ENCODE measurements around the gene STRADA.

The STRADA gene

GRCh38 chr17:63741408-63742173 lies at the start of gene STRADA:
Gene STRADA (minus strand): TSS chr17:63741799. CDS start chr17:63728369, 13,430 bp downstream.
- peak; percentile 96 for DNase-seq

GRCh38 chr17:63790057-63790456 lies 48.5 kb upstream of the STRADA start:
- no peak for DNase-seq

GRCh38 chr17:63786971-63787711 lies 45.5 kb upstream of the STRADA start:
- DNase-seq, result no peak

- no peak for DNase-seq
Observed at GRCh38 chr17:63786117-63786516, 44.5 kb upstream of the STRADA start.

- no peak for DNase-seq
Observed at GRCh38 chr17:63785556-63785955, 44.0 kb upstream of the STRADA start.

- DNase-seq, result no peak
Observed at GRCh38 chr17:63783522-63783921, 41.9 kb upstream of the STRADA start.

GRCh38 chr17:63780928-63781327 lies 39.3 kb upstream of the STRADA start:
- no peak for DNase-seq

GRCh38 chr17:63780507-63780906 lies 38.9 kb upstream of the STRADA start:
- DNase-seq, result no peak

GRCh38 chr17:63775420-63775819 lies 33.8 kb upstream of the STRADA start:
- DNase-seq, result no peak

- no peak for DNase-seq
Observed at GRCh38 chr17:63774969-63775265, 33.3 kb upstream of the STRADA start.

GRCh38 chr17:63774141-63774968 lies 32.8 kb upstream of the STRADA start, which contains the start of gene DDX42:
Gene DDX42 (plus strand): TSS chr17:63774170. CDS start chr17:63787050, 12,880 bp downstream.
- DNase-seq, result no peak

- peak; percentile 97 for DNase-seq
Observed at GRCh38 chr17:63773272-63774140, 31.9 kb upstream of the STRADA start, which contains the start of gene CCDC47. Gene CCDC47 (minus strand): TSS chr17:63773597. CDS start chr17:63766175, 7,422 bp downstream.

- DNase-seq, result no peak
Observed at GRCh38 chr17:63772801-63773271, 31.2 kb upstream of the STRADA start.

GRCh38 chr17:63768433-63768832 lies 26.8 kb upstream of the STRADA start:
- no peak for DNase-seq

- no peak for DNase-seq
Observed at GRCh38 chr17:63766754-63767153, 25.2 kb upstream of the STRADA start.

- DNase-seq, result no peak
Observed at GRCh38 chr17:63764716-63765115, 23.1 kb upstream of the STRADA start.

- no peak for DNase-seq
Observed at GRCh38 chr17:63762161-63763078, 20.8 kb upstream of the STRADA start.

GRCh38 chr17:63760771-63761539 lies 19.4 kb upstream of the STRADA start:
- no peak for DNase-seq

- DNase-seq, result no peak
Observed at GRCh38 chr17:63758428-63758827, 16.8 kb upstream of the STRADA start.

- no peak for DNase-seq
Observed at GRCh38 chr17:63754046-63754445, 12.4 kb upstream of the STRADA start.
